Right atrium auricular region (tissue), 2 donors: ENCODE data around the gene NFATC2IP. TPM values are rescaled to one million over a fixed set of nuclear protein-coding genes. Genes with fewer than 3 reads are reported as not detected.

Source experiments
- DNase-seq: peaks from one replicate; pipeline ENCODE4 v3.0.0-alpha.2; 2019; ENCODE audit warnings: low spot score
- H3K27ac ChIP-seq, 2 donors: fragments of 200-600 bp; sonication (generic); 1 replicate in 1 of 2; 2 replicates in 1 of 2; pipeline ENCODE4 v1.5.1; 2016 to 2019
- H3K27me3 ChIP-seq, 2 donors: fragments of 200-600 bp; sonication (generic); one replicate each; pipeline versions ENCODE4 v1.5.1 to v1.6.0; 2017 to 2019
- H3K36me3 ChIP-seq: fragments of 200-600 bp; sonication (generic); one replicate; pipeline ENCODE4 v1.5.1; 2016
- H3K4me1 ChIP-seq, 2 donors: fragments of 200-600 bp; sonication (generic); one replicate each; pipeline versions ENCODE4 v1.5.1 to v1.6.0; 2017 to 2019
- H3K4me3 ChIP-seq, 2 donors: fragments of 200-600 bp; sonication (generic); 1 replicate in 1 of 2; 2 replicates in 1 of 2; pipeline ENCODE4 v1.5.1; 2017 to 2019; ENCODE audit warnings: mild to moderate bottlenecking in 1 of 2, moderate library complexity in 1 of 2
- H3K9me3 ChIP-seq, 2 donors: fragments of 200-600 bp; sonication (generic); one replicate each; pipeline ENCODE4 v1.5.1; 2019
- CTCF ChIP-seq, 2 donors: fragments of 200-600 bp; sonication (generic); IDR thresholded peaks; one replicate each; pipeline ENCODE4 v1.5.1; 2019; ENCODE audit warnings: antibody characterized with exemption in 2 of 2
- total RNA-seq, 2 donors: library from RNA; depleted of rRNA; stranded (reverse); fragments of >200 nt; gene quantifications; one replicate each; pipeline ENCODE4 v1.1.0, GENCODE V29; 2016

NFATC2IP gene
- total RNA-seq, 2 donors from 2014 or later = 10.6 to 13.0 TPM

GRCh38 chr16:28986492-28986891, 35.8 kb downstream of the NFATC2IP start:
- no peak for TF ChIP-seq CTCF (IDR thresholded peaks at IDR 0.05)
- Histone ChIP-seq H3K36me3 (peaks cover 40% of the 10 kb centered on the region), H3K27ac (no peak overlapping the region)

GRCh38 chr16:28987170-28987853, 36.6 kb downstream of the NFATC2IP start:
- Histone ChIP-seq H3K4me1 (no peaks in the 10 kb centered on the region), H3K9me3 (peaks cover 0 to 10% of the 10 kb centered on the region in 2 donors), H3K27me3 (no peaks in the 10 kb centered on the region), H3K36me3 (peaks cover 38% of the 10 kb centered on the region), H3K4me3 (no peak overlapping the region), H3K27ac (no peak overlapping the region)
- TF ChIP-seq CTCF (IDR thresholded peaks at IDR 0.05) = no peak
- no peak for DNase-seq

More at GRCh38 chr16:28986492-28986891, 35.8 kb downstream of the NFATC2IP start:
- Histone ChIP-seq H3K9me3 (peaks cover 0 to 10% of the 10 kb centered on the region in 2 donors), H3K4me1 (no peaks in the 10 kb centered on the region), H3K27me3 (no peaks in the 10 kb centered on the region), H3K4me3 (no peak overlapping the region)
- DNase-seq = no peak

- Histone ChIP-seq H3K4me3 (no peak overlapping the region), H3K27ac (no peak overlapping the region), H3K27me3 (no peaks in the 10 kb centered on the region), H3K36me3 (peaks cover 19% of the 10 kb centered on the region), H3K9me3 (peaks cover 0 to 10% of the 10 kb centered on the region in 2 donors), H3K4me1 (no peaks in the 10 kb centered on the region)
- TF ChIP-seq CTCF (IDR thresholded peaks at IDR 0.05) = no peak
- no peak for DNase-seq
These were observed 38.6 kb downstream of the NFATC2IP start for GRCh38 chr16:28989363-28989762.

GRCh38 chr16:28990375-28991040, 39.8 kb downstream of the NFATC2IP start:
- H3K4me1 ChIP-seq = no peaks in the 10 kb centered on the region
- H3K36me3 ChIP-seq = peaks cover 14% of the 10 kb centered on the region
- no peak overlapping the region for H3K4me3 ChIP-seq
- DNase-seq = no peak
- H3K27ac ChIP-seq = no peak overlapping the region
- no peak for TF ChIP-seq CTCF (IDR thresholded peaks at IDR 0.05)
- H3K27me3 ChIP-seq = no peaks in the 10 kb centered on the region
- H3K9me3 ChIP-seq = peaks cover 0 to 10% of the 10 kb centered on the region in 2 donors

GRCh38 chr16:28991687-28992086, 41.0 kb downstream of the NFATC2IP start:
- H3K36me3 ChIP-seq = peaks cover 7% of the 10 kb centered on the region
- no peaks in the 10 kb centered on the region for H3K4me1 ChIP-seq
- DNase-seq = no peak
- H3K4me3 ChIP-seq = no peak overlapping the region
- H3K27me3 ChIP-seq = no peaks in the 10 kb centered on the region
- no peak for TF ChIP-seq CTCF (IDR thresholded peaks at IDR 0.05)
- peaks cover 0 to 8% of the 10 kb centered on the region in 2 donors for H3K9me3 ChIP-seq
- H3K27ac ChIP-seq = no peak overlapping the region
